Testis (tissue), 3 donors: ENCODE data around the gene WBP11. TPM values are rescaled to one million over a fixed set of nuclear protein-coding genes. Genes with fewer than 3 reads are reported as not detected.
A peak's percentile ranks its signal among the peaks of the same experiment; 100 is the strongest.

ENCODE experiments used
- DNase-seq: peaks from one replicate; pipeline ENCODE4 v3.0.0-alpha.2; 2019
- H3K27ac ChIP-seq, 2 donors: fragments of 200-600 bp; sonication (generic); one replicate each; pipeline ENCODE4 v1.5.1; 2019
- H3K27me3 ChIP-seq: fragments of 200-600 bp; sonication (generic); one replicate; pipeline ENCODE4 v1.5.1; 2019
- H3K36me3 ChIP-seq: fragments of 200-600 bp; sonication (generic); one replicate; pipeline ENCODE4 v1.5.1; 2017; ENCODE audit warnings: low read depth; ENCODE audit errors: missing control alignments
- H3K4me1 ChIP-seq: fragments of 200-600 bp; sonication (generic); one replicate; pipeline ENCODE4 v1.5.1; 2019
- H3K4me3 ChIP-seq, 2 donors: fragments of 200-600 bp; sonication (generic); one replicate each; pipeline ENCODE4 v1.5.1; 2017 to 2019
- H3K9me3 ChIP-seq: fragments of 200-600 bp; sonication (generic); one replicate; pipeline ENCODE4 v1.5.1; 2017
- POLR2A ChIP-seq: fragments of 450-650 bp; IDR thresholded peaks from one replicate; pipeline ENCODE4 v1.6.1; 2017; ENCODE audit warnings: antibody characterized with exemption, mild to moderate bottlenecking, moderate library complexity
- WGBS, 2 donors: methylation state at CpG; one replicate each; pipeline ENCODE4 v1.1.5; 2018; 5-methylcytosine and 5-hydroxymethylcytosine counted together
- intact Hi-C: fragments of 100-400 bp; cut with DNase I; formaldehyde crosslinking; loops from one replicate; pipeline ENCODE4 v1.15.1; 2023; ENCODE audit warnings: low total_unique reads
- polyA plus RNA-seq: library from polyadenylated mRNA; stranded (reverse); fragments of 350-450 nt; fragmentation: Illumina TruSeq; extraction: RNeasy Lipid Tissue Mini Kit (QIAGEN cat#74804); gene quantifications from one replicate; pipeline ENCODE4 v1.2.3, GENCODE V29; 2014; ENCODE audit warnings: low read depth, low replicate concordance; ENCODE audit not compliant: insufficient read depth
- total RNA-seq, 2 donors: library from RNA; depleted of rRNA; stranded (reverse); fragments of >200 nt; gene quantifications; one replicate each; pipeline ENCODE4 v1.2.3, GENCODE V29; 2016
- TF ChIP-seq, protein P1 (sequence below), 3 experiments: fragments of 450-650 bp in 2 of 3; fragments of 200-600 bp in 1 of 3; sonication (generic) in 1 of 3; IDR thresholded peaks; one replicate each; pipeline ENCODE4 v1.5.1; 2016 to 2019; ENCODE audit warnings: antibody characterized with exemption in 3 of 3, mild to moderate bottlenecking in 2 of 3, moderate library complexity in 1 of 3

WBP11 gene
- total and polyA plus RNA-seq, 3 donors from 2014 or later = 37.8 to 117 (median 41.7) TPM

- intact Hi-C loops = loop anchor here (10.0 kb wide), 1 partner anchor 48 kb away; no protein-coding TSS in a partner anchor
- peaks cover 15% of the 10 kb centered on the region for H3K4me1 ChIP-seq
- H3K27ac ChIP-seq = peak overlapping the region in 1 of 2 donors; percentile 70
- no peak for DNase-seq
- no peaks in the 10 kb centered on the region for H3K9me3 ChIP-seq
- H3K27me3 ChIP-seq = no peaks in the 10 kb centered on the region
- no peaks in the 10 kb centered on the region for H3K36me3 ChIP-seq
- no peak for TF ChIP-seq POLR2A
- TF ChIP-seq, protein P1, sequence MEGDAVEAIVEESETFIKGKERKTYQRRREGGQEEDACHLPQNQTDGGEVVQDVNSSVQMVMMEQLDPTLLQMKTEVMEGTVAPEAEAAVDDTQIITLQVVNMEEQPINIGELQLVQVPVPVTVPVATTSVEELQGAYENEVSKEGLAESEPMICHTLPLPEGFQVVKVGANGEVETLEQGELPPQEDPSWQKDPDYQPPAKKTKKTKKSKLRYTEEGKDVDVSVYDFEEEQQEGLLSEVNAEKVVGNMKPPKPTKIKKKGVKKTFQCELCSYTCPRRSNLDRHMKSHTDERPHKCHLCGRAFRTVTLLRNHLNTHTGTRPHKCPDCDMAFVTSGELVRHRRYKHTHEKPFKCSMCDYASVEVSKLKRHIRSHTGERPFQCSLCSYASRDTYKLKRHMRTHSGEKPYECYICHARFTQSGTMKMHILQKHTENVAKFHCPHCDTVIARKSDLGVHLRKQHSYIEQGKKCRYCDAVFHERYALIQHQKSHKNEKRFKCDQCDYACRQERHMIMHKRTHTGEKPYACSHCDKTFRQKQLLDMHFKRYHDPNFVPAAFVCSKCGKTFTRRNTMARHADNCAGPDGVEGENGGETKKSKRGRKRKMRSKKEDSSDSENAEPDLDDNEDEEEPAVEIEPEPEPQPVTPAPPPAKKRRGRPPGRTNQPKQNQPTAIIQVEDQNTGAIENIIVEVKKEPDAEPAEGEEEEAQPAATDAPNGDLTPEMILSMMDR (IDR thresholded peaks at IDR 0.05) = no peak
- no peak overlapping the region for H3K4me3 ChIP-seq
- 39 to 51% methylated on average over 4 of the region's 4 CpGs for WGBS, 2 donors
Measured at GRCh38 chr12:14846876-14847580, 43.8 kb upstream of the WBP11 start.

- WGBS, 2 donors = 35 to 44% methylated on average over 3 of the region's 3 CpGs
- intact Hi-C loops = loop anchor here (10.0 kb wide), 1 partner anchor 49 kb away; no protein-coding TSS in a partner anchor
- H3K9me3 ChIP-seq = no peaks in the 10 kb centered on the region
- peaks cover 22% of the 10 kb centered on the region for H3K4me1 ChIP-seq
- H3K36me3 ChIP-seq = no peaks in the 10 kb centered on the region
- no peak for DNase-seq
- no peak overlapping the region for H3K4me3 ChIP-seq
- peak overlapping the region in 1 of 2 donors; percentile 70 for H3K27ac ChIP-seq
- TF ChIP-seq, protein P1 (IDR thresholded peaks at IDR 0.05) = no peak
- no peak for TF ChIP-seq POLR2A
- no peaks in the 10 kb centered on the region for H3K27me3 ChIP-seq
Measured at GRCh38 chr12:14846042-14846587, 42.8 kb upstream of the WBP11 start.

DNA sequence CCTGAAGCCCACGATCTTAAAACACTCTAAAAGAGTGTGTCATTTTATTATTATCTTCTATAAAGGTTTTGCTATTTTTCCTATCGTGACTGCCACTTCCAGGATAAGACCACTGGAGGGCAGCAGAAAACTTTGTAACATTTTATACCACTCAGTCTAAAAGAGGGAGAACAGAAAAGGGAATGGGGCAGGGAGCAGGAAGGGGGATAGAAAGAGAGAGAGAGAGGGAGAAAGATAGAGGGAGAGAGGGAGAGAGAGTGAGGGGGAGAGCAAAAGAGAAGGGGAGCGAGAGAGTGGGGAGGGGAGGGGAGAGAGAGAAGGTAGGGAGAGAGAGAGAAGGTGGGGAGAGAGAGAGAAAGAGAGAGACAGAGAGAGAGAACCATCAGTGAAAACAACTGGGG, 42.1 kb upstream of the WBP11 start:
- peak; percentile 63 for DNase-seq
- 24 to 27% methylated on average over 3 of the region's 3 CpGs for WGBS, 2 donors
- no peaks in the 10 kb centered on the region for H3K27me3 ChIP-seq
- H3K9me3 ChIP-seq = no peaks in the 10 kb centered on the region
- H3K4me1 ChIP-seq = peaks cover 22% of the 10 kb centered on the region
- intact Hi-C loops = loop anchor here (10.0 kb wide), 1 partner anchor 49 kb away; no protein-coding TSS in a partner anchor
- no peak for TF ChIP-seq POLR2A
- TF ChIP-seq, protein P1 (IDR thresholded peaks at IDR 0.05) = peak; percentile 68 to 82 (median 77)
- peak overlapping the region in 1 of 2 donors; percentile 70 for H3K27ac ChIP-seq
- no peaks in the 10 kb centered on the region for H3K36me3 ChIP-seq
- H3K4me3 ChIP-seq = no peak overlapping the region

DNA sequence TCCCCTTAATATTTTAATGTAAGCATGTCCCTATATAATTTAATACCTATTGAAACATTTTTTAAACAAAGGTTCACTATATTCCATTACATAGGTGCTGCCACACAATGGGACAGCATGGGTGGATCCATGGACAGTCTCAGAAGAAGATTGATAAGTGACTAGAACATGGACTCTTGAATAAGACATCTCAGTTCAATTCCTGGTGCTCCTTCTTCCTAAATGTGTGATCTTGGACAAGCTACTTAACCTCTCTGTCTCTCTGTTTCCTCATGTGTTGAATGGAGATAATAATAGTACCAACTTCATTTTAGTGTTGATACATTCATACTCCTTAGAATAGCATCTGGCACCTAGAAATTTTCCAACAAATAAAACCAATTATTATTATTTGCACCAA, 41.1 kb upstream of the WBP11 start:
- TF ChIP-seq, protein P1 (IDR thresholded peaks at IDR 0.05) = no peak
- TF ChIP-seq POLR2A = no peak
- no peak for DNase-seq
- Histone ChIP-seq H3K9me3 (no peaks in the 10 kb centered on the region), H3K27ac (no peak overlapping the region), H3K36me3 (no peaks in the 10 kb centered on the region), H3K4me3 (no peak overlapping the region), H3K4me1 (peaks cover 22% of the 10 kb centered on the region), H3K27me3 (no peaks in the 10 kb centered on the region)
- intact Hi-C loops = loop anchor here (10.0 kb wide), 1 partner anchor 50 kb away; no protein-coding TSS in a partner anchor
